HepG2 (cell line): ENCODE measurements around the gene RAB11FIP5. TPM values are rescaled to one million over a fixed set of nuclear protein-coding genes. Genes with fewer than 3 reads are reported as not detected.
A peak's percentile ranks its signal among the peaks of the same experiment; 100 is the strongest.

Experiments used
- ATAC-seq: fragments of 200-7000 bp; cut with Tn5 transposase; 3 replicates; pipeline ENCODE4 v1.9.1; 2020; ENCODE audit warnings: mild to moderate bottlenecking, moderate library complexity
- BruUV-seq: library from RNA; stranded (reverse); fragments of 400-500 nt; replicated peaks from 2 replicates; lab custom pipeline; 2021; lab: Mats Ljungman, UMichigan
- CTCF ChIA-PET: fragments of 300-600 bp; formaldehyde crosslinking; extraction: SDS; loops from one replicate; lab custom pipeline; 2021; ENCODE audit warnings: low total read pairs, inconsistent platforms, low intra/inter-chr PET ratio; lab: Yijun Ruan, JAX
- POLR2A ChIA-PET: fragments of 350-600 bp; sonication (Branson Sonifier 250); formaldehyde crosslinking; loops from one replicate; lab custom pipeline; 2020; ENCODE audit warnings: antibody characterized with exemption, inconsistent platforms; lab: Yijun Ruan, JAX
- DNase-seq: peaks from one replicate; pipeline ENCODE4 v3.0.0-alpha.2; 2015; ENCODE audit warnings: low spot score
- FAIRE-seq: peaks from 3 replicates; lab custom pipeline; 2011; peaks lifted over from hg19 to GRCh38; lab: Jason Lieb, UNC
- H2AFZ ChIP-seq: one replicate; pipeline ENCODE4 v1.6.1; 2011; ENCODE audit warnings: low read length, inconsistent platforms
- H3K27ac ChIP-seq: fragments of 300-600 bp; 3 replicates; pipeline ENCODE4 v1.8.0; 2011; ENCODE audit warnings: mixed run types, mild to moderate bottlenecking, mixed read lengths, low read length, inconsistent platforms; ENCODE audit not compliant: insufficient read depth; ENCODE audit errors: extremely low read length
- H3K27me3 ChIP-seq, 2 experiments: fragments of 200-600 bp in 1 of 2; 2 replicates in 1 of 2; 3 replicates in 1 of 2; pipeline versions ENCODE4 v1.6.0 to v1.8.0; 2011; ENCODE audit warnings: low read length in 2 of 2, mild to moderate bottlenecking in 2 of 2, moderate library complexity in 2 of 2, inconsistent platforms in 1 of 2; ENCODE audit not compliant: insufficient read depth in 2 of 2, control insufficient read depth in 1 of 2
- H3K36me3 ChIP-seq, 2 experiments: fragments of 200-600 bp in 1 of 2; replicated peaks in 1 of 2; 2 replicates in 1 of 2; 3 replicates in 1 of 2; pipeline versions ENCODE4 v1.5.1 to v1.8.0; 2011; ENCODE audit warnings: low read length in 2 of 2, inconsistent platforms in 1 of 2; ENCODE audit not compliant: insufficient read depth in 2 of 2, control insufficient read depth in 1 of 2
- H3K4me1 ChIP-seq: 2 replicates; pipeline ENCODE4 v1.5.1; 2012; ENCODE audit warnings: low read length, inconsistent platforms; ENCODE audit not compliant: insufficient read depth
- H3K4me2 ChIP-seq: 2 replicates; pipeline ENCODE4 v1.6.0; 2011; ENCODE audit warnings: low read depth, low read length, inconsistent platforms
- H3K4me3 ChIP-seq, 3 experiments: fragments of 200-600 bp in 1 of 3; sonication (generic), shearing (Covaris generic) in 1 of 3; replicated peaks in 1 of 3; 2 replicates each; pipeline ENCODE4 v1.5.1; 2011 to 2016; ENCODE audit warnings: low read length in 3 of 3, inconsistent platforms in 2 of 3, low read depth in 2 of 3, mild to moderate bottlenecking in 2 of 3, control low read depth in 1 of 3, mixed read lengths in 1 of 3; ENCODE audit not compliant: insufficient read depth in 1 of 3
- H3K79me2 ChIP-seq: one replicate; pipeline ENCODE4 v1.6.1; 2011; ENCODE audit warnings: low read length, inconsistent platforms; ENCODE audit not compliant: insufficient read depth
- H3K9ac ChIP-seq: 2 replicates; pipeline ENCODE4 v1.6.0; 2011; ENCODE audit warnings: mild to moderate bottlenecking, low read depth, low read length, inconsistent platforms; ENCODE audit not compliant: insufficient read depth
- H3K9me3 ChIP-seq: 2 replicates; pipeline ENCODE4 v1.5.1; 2012; ENCODE audit warnings: mild to moderate bottlenecking, low read length
- H4K20me1 ChIP-seq: 2 replicates; pipeline ENCODE4 v1.6.0; 2011; ENCODE audit warnings: inconsistent platforms, mild to moderate bottlenecking, low read length, moderate library complexity; ENCODE audit not compliant: insufficient read depth
- KMT2B ChIP-seq: IDR thresholded peaks from 2 replicates; pipeline ENCODE4 v1.6.1; 2016; ENCODE audit warnings: missing genetic modification reagents, missing compliant biosample characterization
- XRCC5 ChIP-seq: fragments of 200-400 bp; formaldehyde crosslinking; optimal IDR thresholded peaks from 2 replicates; pipeline ENCODE3; 2017; ENCODE audit warnings: mild to moderate bottlenecking, low read length
- ZNF260 ChIP-seq: sonication (generic); formaldehyde crosslinking; IDR thresholded peaks from 2 replicates; pipeline ENCODE4 v1.4.0; 2020; ENCODE audit warnings: missing genetic modification reagents, low read depth, mild to moderate bottlenecking, borderline replicate concordance
- ZNF329 ChIP-seq: sonication (generic); formaldehyde crosslinking; IDR thresholded peaks from 2 replicates; pipeline ENCODE4 v1.9.0; 2021; ENCODE audit warnings: low read depth, mild to moderate bottlenecking, missing genetic modification reagents
- WGBS: methylation state at CpG from one replicate; pipeline ENCODE4 v1.1.6; 2017; ENCODE audit warnings: low lambda C conversion rate; 5-methylcytosine and 5-hydroxymethylcytosine counted together
- in situ Hi-C: cut with HindIII; loops from 2 replicates; pipeline ENCODE4 v1.10.0; 2017; ENCODE audit warnings: low pct_unique_long_range_greater_than_20kb; ENCODE audit not compliant: extremely low pct_ligation_motif_present
- intact Hi-C: fragments of 100-400 bp; cut with micrococcal nuclease; formaldehyde crosslinking; loops from one replicate; pipeline ENCODE4 v1.10.0; 2022; ENCODE audit not compliant: unreplicated experiment
- polyA plus RNA-seq, 8 experiments: library from polyadenylated mRNA; depleted of rRNA in 3 of 8; stranded (reverse) in 7 of 8; unstranded in 1 of 8; fragments of >200 nt; fragmentation: Illumina TruSeq in 4 of 8; extraction: Trizol in 4 of 8; gene quantifications; 2 replicates each; pipeline versions ENCODE4 v1.2.1 to v1.2.3, GENCODE V29; 2011 to 2016; ENCODE audit warnings: low read depth in 4 of 8, missing spikeins in 1 of 8, mixed read lengths in 1 of 8; ENCODE audit not compliant: insufficient read depth in 1 of 8
- total RNA-seq, 5 experiments: library from RNA; depleted of rRNA; stranded (reverse); fragments of >200 nt; fragmentation: Illumina TruSeq; extraction: Trizol; gene quantifications; 2 replicates each; pipeline ENCODE4 v1.2.3, GENCODE V29; 2016; ENCODE audit warnings: low read depth in 1 of 5
- TF ChIP-seq, protein P1 (sequence below): sonication (generic); formaldehyde crosslinking; IDR thresholded peaks from 2 replicates; pipeline ENCODE4 v1.4.0; 2020; ENCODE audit warnings: missing genetic modification reagents

The RAB11FIP5 gene
- total and polyA plus RNA-seq, 2 of the 13 experiments (the other 11 are each of a cell fraction or from before 2014, with no cell fraction given), result 9.4 to 22.9 TPM

DNA sequence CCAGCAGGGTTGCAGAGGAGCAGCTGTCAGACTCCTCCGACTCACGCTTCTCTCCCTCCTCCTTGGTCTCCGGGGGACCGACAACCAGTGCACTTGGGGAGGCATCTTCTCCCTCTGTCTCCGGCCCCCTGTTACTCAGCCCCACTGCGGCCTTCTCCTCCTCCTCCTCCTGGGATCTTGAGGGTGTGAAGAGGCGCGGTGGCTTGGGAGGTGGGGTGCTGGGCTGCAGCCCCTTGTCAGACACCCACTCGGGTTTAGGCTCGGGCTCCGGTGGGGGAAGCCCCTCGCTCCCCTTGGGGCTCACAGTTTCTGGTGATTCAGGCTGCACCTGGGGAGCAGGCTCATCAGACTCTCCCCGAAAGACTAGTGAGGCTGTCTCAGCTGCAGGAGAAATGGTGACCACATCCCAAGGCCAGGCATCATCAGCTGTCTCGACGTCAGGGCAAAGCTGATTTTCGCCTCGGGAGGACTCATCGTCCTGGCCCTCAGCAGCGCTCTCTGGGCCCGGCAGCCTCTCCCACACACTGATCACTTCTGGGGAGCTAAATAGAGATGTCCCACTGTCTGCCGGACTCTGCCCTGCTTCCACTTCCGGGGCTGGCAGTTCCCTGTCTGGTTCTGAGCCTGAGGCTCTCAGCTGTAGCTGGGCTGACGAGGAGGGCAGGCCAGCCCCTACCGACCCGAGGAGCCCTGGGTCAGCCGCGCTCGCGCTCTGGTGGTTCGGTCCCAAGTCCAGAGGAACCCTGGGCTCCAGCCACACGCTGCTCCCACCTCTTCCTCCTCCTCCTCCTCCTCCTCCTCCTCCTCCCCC lies 32.2 kb downstream of the RAB11FIP5 start (continued):
- TF ChIP-seq, protein P1, sequence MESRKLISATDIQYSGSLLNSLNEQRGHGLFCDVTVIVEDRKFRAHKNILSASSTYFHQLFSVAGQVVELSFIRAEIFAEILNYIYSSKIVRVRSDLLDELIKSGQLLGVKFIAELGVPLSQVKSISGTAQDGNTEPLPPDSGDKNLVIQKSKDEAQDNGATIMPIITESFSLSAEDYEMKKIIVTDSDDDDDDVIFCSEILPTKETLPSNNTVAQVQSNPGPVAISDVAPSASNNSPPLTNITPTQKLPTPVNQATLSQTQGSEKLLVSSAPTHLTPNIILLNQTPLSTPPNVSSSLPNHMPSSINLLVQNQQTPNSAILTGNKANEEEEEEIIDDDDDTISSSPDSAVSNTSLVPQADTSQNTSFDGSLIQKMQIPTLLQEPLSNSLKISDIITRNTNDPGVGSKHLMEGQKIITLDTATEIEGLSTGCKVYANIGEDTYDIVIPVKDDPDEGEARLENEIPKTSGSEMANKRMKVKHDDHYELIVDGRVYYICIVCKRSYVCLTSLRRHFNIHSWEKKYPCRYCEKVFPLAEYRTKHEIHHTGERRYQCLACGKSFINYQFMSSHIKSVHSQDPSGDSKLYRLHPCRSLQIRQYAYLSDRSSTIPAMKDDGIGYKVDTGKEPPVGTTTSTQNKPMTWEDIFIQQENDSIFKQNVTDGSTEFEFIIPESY (CRISPR knock-in tag), result peak; percentile 86
- no peak for TF ChIP-seq XRCC5

DNA sequence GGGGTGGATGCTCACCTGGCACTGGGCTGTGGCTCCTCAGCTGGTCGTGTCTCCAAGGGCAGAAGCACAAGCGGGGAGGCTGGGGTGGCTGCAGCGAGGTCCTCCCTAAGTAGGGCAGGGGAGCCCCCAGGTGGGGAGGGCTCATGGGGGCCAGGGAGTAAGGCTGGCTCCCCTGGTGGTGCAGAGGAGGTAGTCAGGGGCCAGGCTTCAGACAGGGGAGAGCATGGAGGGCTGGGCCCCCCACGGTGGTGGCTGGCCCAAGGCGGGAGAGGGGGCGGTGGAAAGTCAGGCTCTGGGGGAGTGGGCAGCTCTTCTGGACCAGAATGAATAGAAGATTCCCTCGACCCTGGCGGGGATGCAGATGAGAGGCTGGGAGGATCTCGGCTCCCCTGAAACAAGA lies 33.1 kb downstream of the RAB11FIP5 start:
- no peak overlapping the region for H2AFZ ChIP-seq
- H3K4me2 ChIP-seq, result no peak overlapping the region
- H4K20me1 ChIP-seq, result peaks cover 7% of the 10 kb centered on the region; the same call in 1 of the 2 replicates
- FAIRE-seq (no peak), ATAC-seq (no peak), DNase-seq (no peak)
- BruUV-seq, result no TSS peak
- H3K4me3 ChIP-seq, result no peak overlapping the region
- H3K4me1 ChIP-seq, result peaks cover 6% of the 10 kb centered on the region; the same call in 1 of the 2 replicates
- peaks cover 4% of the 10 kb centered on the region for H3K79me2 ChIP-seq
- H3K27me3 ChIP-seq, result no peaks in the 10 kb centered on the region
- no peak overlapping the region for H3K9ac ChIP-seq
- CTCF ChIA-PET, result no interaction called here
- in situ Hi-C loops, result no loop called here
- POLR2A ChIA-PET, result no interaction called here
- H3K9me3 ChIP-seq, result no peaks in the 10 kb centered on the region
- no peak overlapping the region for H3K27ac ChIP-seq
- TF ChIP-seq ZNF260 (CRISPR knock-in tag) (no peak), ZNF329 (CRISPR knock-in tag) (no peak), KMT2B (CRISPR knock-in tag) (no peak)
- H3K36me3 ChIP-seq, result peaks cover 24 to 34% of the 10 kb centered on the region in 2 experiments; a peak in 4 of 5 replicates
- 92% methylated on average over 9 of the region's 9 CpGs for WGBS
- intact Hi-C loops, result no loop called here
